HL-60/S4 treated with phorbol 12-myristate 13-acetate at 8.2 ng/mL for 4 days and 3 days (cell line): ENCODE data around the gene IRF3.

Experiments used
- in situ Hi-C: fragments of 300-500 bp; cut with MboI; formaldehyde crosslinking; loops from 2 replicates; pipeline ENCODE4 v1.15.0; 2022; ENCODE audit warnings: low sequenced_read_pairs

IRF3 gene

GRCh38 chr19:49687566-49688316, 22.1 kb upstream of the IRF3 start:
- in situ Hi-C loops, result no loop called here

DNA sequence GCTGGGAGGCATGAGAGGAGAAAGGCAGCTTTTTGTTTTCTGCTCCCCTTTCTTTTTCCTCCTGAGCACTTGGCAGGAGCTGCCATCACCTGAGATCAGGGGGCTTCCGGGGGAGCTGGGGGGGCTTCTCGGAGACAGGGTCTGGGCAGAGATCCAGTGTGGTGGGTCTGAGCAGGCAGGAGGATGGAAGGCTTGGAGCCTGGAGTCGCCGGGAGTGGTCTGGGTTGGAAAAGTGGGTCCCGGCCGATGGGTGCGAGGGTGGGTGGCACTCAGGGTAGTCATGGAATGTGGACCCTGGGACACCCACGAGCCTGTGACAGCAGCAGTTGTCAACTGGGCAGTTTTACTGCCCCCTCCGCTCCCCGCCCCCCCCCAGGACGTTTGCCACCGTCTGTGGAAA, 21.5 kb upstream of the IRF3 start:
- in situ Hi-C loops, result no loop called here

DNA sequence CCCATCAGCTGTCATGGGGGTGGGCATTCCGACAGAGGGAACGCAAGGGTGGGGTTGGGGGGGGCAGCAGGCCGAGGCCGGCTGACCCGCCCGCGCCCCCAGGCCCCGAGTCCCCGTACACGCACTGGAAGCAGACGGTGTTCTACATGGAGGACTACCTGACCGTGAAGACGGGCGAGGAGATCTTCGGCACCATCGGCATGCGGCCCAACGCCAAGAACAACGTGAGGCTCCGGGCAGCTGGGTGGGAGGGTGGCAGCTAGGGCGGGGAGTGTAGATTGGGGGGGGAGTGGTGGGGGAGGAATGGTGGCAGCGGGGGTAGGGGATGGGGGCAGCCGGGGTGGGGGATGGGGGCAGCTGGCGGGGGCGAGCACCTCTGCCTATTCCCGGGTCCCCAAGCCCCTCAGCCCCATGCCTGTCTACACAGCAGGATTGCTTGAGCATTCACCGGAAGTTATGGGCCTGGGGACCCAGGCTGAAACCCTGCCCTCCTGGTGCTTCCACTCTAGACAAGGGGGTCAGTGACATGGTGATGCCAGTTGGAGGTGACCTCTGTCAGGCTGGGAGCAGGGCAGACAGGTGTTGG, 20.9 kb upstream of the IRF3 start:
- in situ Hi-C loops, result no loop called here

- in situ Hi-C loops, result no loop called here
These were observed 20.2 kb upstream of the IRF3 start for GRCh38 chr19:49685845-49686332.

- in situ Hi-C loops, result no loop called here
These were observed 19.4 kb upstream of the IRF3 start for GRCh38 chr19:49684983-49685553.

- in situ Hi-C loops, result no loop called here
These were observed 18.8 kb upstream of the IRF3 start for GRCh38 chr19:49684251-49684982.

DNA sequence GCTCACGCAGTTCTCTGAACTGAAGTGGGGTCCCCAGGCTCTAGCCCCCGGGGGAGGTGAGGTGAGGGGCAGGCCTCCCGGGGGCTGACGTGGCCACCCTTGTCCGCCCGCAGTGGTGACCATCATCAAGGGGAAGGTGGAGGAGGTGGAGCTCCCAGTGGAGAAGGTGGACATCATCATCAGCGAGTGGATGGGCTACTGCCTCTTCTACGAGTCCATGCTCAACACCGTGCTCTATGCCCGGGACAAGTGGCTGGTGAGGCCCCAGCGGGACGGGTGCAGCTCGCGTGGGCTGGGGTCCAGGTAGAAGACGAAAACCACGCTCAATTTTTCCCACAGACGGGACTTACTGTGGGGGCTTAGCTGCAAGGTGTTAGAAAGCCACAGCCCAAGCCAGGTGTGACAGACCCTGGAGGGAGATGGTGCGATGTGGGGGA, 18.2 kb upstream of the IRF3 start:
- in situ Hi-C loops, result no loop called here

GRCh38 chr19:49682274-49682673, 16.6 kb upstream of the IRF3 start:
- in situ Hi-C loops, result no loop called here

GRCh38 chr19:49681830-49682229, 16.2 kb upstream of the IRF3 start:
- in situ Hi-C loops, result no loop called here

DNA sequence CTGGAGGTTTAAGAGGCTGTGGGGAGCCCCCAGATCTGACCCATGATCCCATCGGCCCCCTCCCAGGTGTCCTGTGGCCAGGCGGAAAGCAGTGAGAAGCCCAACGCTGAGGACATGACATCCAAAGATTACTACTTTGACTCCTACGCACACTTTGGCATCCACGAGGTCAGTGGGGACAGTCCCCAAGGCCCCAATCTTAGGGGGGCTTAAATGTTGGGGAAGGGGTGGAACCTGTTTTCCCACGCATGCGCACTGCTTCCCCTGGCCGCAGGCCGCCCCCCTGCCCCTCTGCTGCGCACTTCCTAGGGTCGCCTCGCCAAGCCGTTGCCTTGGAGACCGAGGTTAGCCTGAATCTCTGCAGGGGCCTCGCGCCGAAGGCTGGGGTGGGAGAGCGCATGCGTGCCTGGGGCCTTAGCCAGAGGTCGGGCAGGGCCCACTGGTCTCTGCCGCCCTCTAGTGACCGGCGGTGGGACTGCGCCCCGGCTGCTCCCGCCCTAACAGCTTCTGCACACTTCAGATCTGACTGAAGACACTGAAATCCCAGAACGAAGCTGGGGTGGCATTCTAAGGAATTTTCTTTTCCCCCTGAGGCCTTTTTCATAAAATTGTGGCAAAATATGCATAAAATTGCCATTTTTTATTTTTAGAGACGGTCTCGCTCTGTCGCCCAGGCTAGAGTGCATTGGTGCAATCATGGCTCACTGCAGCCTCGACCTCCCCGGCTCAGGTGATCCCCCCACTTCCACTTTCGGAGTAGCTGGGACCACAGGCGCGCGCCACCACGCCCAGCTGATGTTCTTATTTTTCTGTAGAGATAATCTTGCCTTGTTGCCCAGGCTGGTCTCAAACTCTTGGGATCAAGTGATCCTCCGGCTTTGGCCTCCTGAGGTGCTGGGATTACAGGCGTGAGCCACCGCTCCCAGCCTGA, 15.0 kb upstream of the IRF3 start:
- in situ Hi-C loops, result no loop called here

DNA sequence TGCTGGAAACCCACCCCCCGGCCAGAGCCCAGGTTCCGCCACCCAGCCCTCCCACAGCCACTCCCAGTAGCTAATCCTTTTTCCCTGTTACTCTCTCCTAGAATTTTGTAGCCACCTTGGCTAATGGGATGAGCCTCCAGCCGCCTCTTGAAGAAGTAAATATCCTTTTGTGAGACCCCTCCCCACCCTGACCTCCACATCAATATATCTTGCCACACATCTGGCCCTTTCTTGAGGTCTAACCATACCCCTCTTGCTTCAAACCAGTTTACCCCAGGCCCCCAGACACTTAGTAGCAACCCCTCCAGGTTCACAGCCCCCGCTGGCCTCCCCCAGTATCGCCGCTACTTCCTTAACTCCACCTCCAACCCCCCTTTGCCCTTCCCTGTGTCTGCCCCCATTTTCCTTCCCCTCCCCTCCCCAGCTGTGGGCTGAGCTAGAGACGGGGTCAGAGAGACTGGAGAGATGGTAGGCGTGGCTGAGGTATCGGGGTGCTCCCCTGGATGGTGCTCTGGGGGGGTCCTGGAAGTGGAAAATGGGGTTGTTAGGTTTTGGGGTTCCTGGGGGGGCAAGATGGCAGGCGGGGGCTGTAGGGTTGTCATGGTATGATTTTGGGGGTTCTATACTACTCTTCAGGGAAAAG, 14.2 kb upstream of the IRF3 start:
- in situ Hi-C loops, result no loop called here

- in situ Hi-C loops, result no loop called here
These were observed 13.5 kb upstream of the IRF3 start for GRCh38 chr19:49678985-49679770.

GRCh38 chr19:49677901-49678674, 12.4 kb upstream of the IRF3 start:
- in situ Hi-C loops, result no loop called here

DNA sequence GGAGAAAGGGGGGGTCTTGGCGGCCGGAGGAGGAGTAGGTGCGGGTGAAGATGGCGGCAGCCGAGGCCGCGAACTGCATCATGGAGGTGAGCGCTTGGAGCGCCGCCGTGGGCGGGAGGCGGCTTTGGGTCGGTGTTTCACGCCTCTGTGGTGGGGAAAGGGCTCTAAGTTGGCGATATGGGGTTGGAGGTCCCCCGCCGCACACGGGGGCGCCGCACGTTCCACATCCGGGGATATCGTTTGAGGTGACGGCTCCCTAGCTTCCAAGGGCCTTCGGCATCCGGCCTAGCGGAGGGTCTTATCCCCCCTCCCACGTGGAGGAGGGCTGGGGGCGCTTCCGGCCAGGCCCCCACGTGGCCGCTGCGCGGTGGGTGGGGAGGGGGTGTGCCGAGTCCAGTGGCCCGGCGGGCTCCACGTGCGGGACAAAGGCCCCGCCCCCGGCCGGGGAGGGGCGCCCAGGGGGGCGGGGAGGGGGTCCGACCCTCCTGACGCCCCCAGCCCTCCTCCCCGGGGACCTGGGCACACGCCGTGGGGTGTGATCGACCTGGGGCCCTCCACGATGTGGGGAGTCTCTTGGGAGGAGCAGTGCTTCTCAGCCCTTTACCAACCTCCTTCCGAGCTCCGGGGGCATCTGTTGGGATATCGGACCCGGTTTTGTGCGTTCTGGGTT, 11.7 kb upstream of the IRF3 start, which contains the start of gene PRMT1:
Gene PRMT1, plus strand, starts transcription at position 41 of the 670 bp plus-strand sequence. Its CDS starts 10 bp downstream, at position 51.
- in situ Hi-C loops, result no loop called here

GRCh38 chr19:49676784-49677230, 11.2 kb upstream of the IRF3 start:
- in situ Hi-C loops, result no loop called here

DNA sequence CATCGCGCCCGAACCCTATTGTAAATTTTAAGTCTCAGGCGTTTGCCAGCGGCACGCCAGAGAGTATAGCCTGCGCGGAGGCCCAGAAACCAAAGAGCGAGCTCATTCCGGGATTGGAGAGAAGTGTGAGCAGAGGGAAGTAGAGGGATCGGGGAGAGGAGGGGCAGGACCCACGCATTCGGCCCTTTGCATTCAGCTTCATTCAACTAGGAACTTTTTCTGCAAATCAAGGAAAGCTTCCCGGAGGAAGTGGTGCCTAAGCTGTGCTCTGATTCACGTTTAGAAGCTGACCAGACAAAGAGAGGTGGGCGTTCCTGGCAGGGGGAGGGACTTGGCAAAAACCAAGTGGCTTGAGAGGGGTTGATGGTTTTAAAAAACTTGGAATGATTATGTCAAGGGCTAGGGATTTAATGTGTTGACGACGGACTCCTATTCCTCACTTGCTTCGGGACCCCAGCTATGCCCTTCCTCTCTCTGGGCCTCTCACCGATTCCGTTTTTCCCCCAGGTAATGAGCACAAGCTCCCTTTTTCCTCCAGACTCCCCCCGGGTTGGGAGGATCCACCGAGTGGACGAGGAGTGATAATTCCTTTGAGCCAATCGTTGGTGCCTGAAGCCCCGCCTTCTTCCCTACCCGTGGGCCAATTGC, 10.6 kb upstream of the IRF3 start:
- in situ Hi-C loops, result no loop called here
